IMR-90 (cell line): ENCODE measurements around the gene RNF181. TPM values are rescaled to one million over a fixed set of nuclear protein-coding genes. Genes with fewer than 3 reads are reported as not detected.

Source experiments
- ATAC-seq: fragments of 200-7000 bp; cut with Tn5 transposase; 2 replicates; pipeline ENCODE4 v1.9.1; 2020; ENCODE audit warnings: low read depth, mild to moderate bottlenecking, moderate library complexity
- BruUV-seq: library from RNA; stranded (reverse); fragments of 400-500 nt; replicated peaks from 2 replicates; lab custom pipeline; 2021; lab: Mats Ljungman, UMichigan
- CTCF ChIA-PET: fragments of 300-600 bp; formaldehyde crosslinking; extraction: SDS; loops from one replicate; lab custom pipeline; 2021; ENCODE audit warnings: antibody characterized with exemption; lab: Yijun Ruan, JAX
- POLR2A ChIA-PET: fragments of 300-600 bp; sonication (Branson Sonifier 250); formaldehyde crosslinking; loops from one replicate; lab custom pipeline; 2022; ENCODE audit warnings: antibody characterized with exemption; ENCODE audit not compliant: unreplicated experiment; lab: Charles Lee
- DNase-seq: peaks from one replicate; pipeline ENCODE4 v3.0.0; 2013
- H2AFZ ChIP-seq: replicated peaks from 2 replicates; pipeline ENCODE3; 2013; ENCODE audit warnings: low read length, mild to moderate bottlenecking; ENCODE audit not compliant: poor library complexity
- H2AK5ac ChIP-seq: 2 replicates; pipeline ENCODE4 v1.6.1; 2013; ENCODE audit warnings: low read depth, low read length, inconsistent platforms
- H2AK9ac ChIP-seq: replicated peaks from 2 replicates; pipeline ENCODE3; 2013; ENCODE audit warnings: mild to moderate bottlenecking, low read depth, low read length, moderate library complexity; ENCODE audit not compliant: poor library complexity
- H2BK120ac ChIP-seq: 2 replicates; pipeline ENCODE4 v1.6.1; 2013; ENCODE audit warnings: low read depth, low read length, inconsistent platforms
- H2BK15ac ChIP-seq: 3 replicates; pipeline ENCODE4 v1.6.1; 2013; ENCODE audit warnings: low read depth, low read length, inconsistent platforms
- H2BK20ac ChIP-seq: 2 replicates; pipeline ENCODE4 v1.6.1; 2013; ENCODE audit warnings: low read depth, mild to moderate bottlenecking, inconsistent platforms, low read length, moderate library complexity
- H2BK5ac ChIP-seq: 2 replicates; pipeline ENCODE4 v1.6.1; 2013; ENCODE audit warnings: mild to moderate bottlenecking, low read depth, low read length, inconsistent platforms; ENCODE audit not compliant: poor library complexity, severe bottlenecking
- H3K14ac ChIP-seq: replicated peaks from 2 replicates; pipeline ENCODE4 v1.6.1; 2013; ENCODE audit warnings: low read depth, low read length, inconsistent platforms
- H3K18ac ChIP-seq: 2 replicates; pipeline ENCODE4 v1.6.1; 2013; ENCODE audit warnings: low read depth, low read length, control low read depth
- H3K23ac ChIP-seq: 2 replicates; pipeline ENCODE4 v1.6.1; 2013; ENCODE audit warnings: low read depth, low read length, inconsistent platforms
- H3K27ac ChIP-seq: 2 replicates; pipeline ENCODE4 v1.5.1; 2013; ENCODE audit warnings: mild to moderate bottlenecking, control low read depth, low read length; ENCODE audit not compliant: insufficient read depth
- H3K27me3 ChIP-seq: 2 replicates; pipeline ENCODE4 v1.6.1; 2013; ENCODE audit warnings: low read length; ENCODE audit not compliant: control insufficient read depth, insufficient read depth
- H3K36me3 ChIP-seq: 2 replicates; pipeline ENCODE4 v1.6.1; 2013; ENCODE audit warnings: low read length, mixed read lengths; ENCODE audit not compliant: control insufficient read depth, insufficient read depth
- H3K4ac ChIP-seq: 2 replicates; pipeline ENCODE4 v1.6.1; 2013; ENCODE audit warnings: low read depth, low read length, inconsistent platforms
- H3K4me1 ChIP-seq: 2 replicates; pipeline ENCODE4 v1.6.1; 2013; ENCODE audit warnings: low read length, mixed read lengths; ENCODE audit not compliant: control insufficient read depth, insufficient read depth
- H3K4me2 ChIP-seq: 2 replicates; pipeline ENCODE4 v1.6.1; 2013; ENCODE audit warnings: low read depth, mild to moderate bottlenecking, control low read depth, low read length, moderate library complexity
- H3K4me3 ChIP-seq: 2 replicates; pipeline ENCODE4 v1.5.1; 2013; ENCODE audit warnings: low read depth, mild to moderate bottlenecking, control low read depth, low read length, moderate library complexity; ENCODE audit not compliant: insufficient read depth
- H3K56ac ChIP-seq: 2 replicates; pipeline ENCODE4 v1.6.1; 2013; ENCODE audit warnings: low read length, inconsistent platforms; ENCODE audit not compliant: insufficient read depth; ENCODE audit errors: extremely low read depth
- H3K79me1 ChIP-seq, 2 experiments: 2 replicates each; pipeline ENCODE4 v1.6.1; 2013; ENCODE audit warnings: low read length in 2 of 2, inconsistent platforms in 1 of 2, low read depth in 1 of 2
- H3K9ac ChIP-seq: 2 replicates; pipeline ENCODE4 v1.6.1; 2013; ENCODE audit warnings: low read depth, low read length, control low read depth
- H3K9me1 ChIP-seq: 2 replicates; pipeline ENCODE4 v1.6.1; 2013; ENCODE audit warnings: low read length, inconsistent platforms; ENCODE audit not compliant: insufficient read depth
- H3K9me3 ChIP-seq: 2 replicates; pipeline ENCODE4 v1.6.1; 2013; ENCODE audit warnings: low read length; ENCODE audit not compliant: control insufficient read depth, insufficient read depth
- H4K20me1 ChIP-seq: 2 replicates; pipeline ENCODE4 v1.6.1; 2013; ENCODE audit warnings: low read length, inconsistent platforms; ENCODE audit not compliant: insufficient read depth
- H4K5ac ChIP-seq: 2 replicates; pipeline ENCODE4 v1.6.1; 2013; ENCODE audit warnings: mild to moderate bottlenecking, low read depth, low read length, control low read depth
- H4K8ac ChIP-seq, 2 experiments: 2 replicates each; pipeline ENCODE4 v1.6.1; 2013; ENCODE audit warnings: low read depth in 2 of 2, low read length in 2 of 2, control low read depth in 1 of 2, inconsistent platforms in 1 of 2
- H4K91ac ChIP-seq: 2 replicates; pipeline ENCODE4 v1.6.1; 2013; ENCODE audit warnings: low read depth, low read length, inconsistent platforms; ENCODE audit not compliant: insufficient read depth
- BHLHE40 ChIP-seq: fragments of 150-350 bp; IDR thresholded peaks from 2 replicates; pipeline ENCODE4 v1.6.1; 2016; ENCODE audit warnings: mild to moderate bottlenecking, low read depth, low read length
- CEBPB ChIP-seq: IDR thresholded peaks from 2 replicates; pipeline ENCODE4 v1.6.1; 2012; ENCODE audit warnings: low read depth, low read length, improper control_type of control experiment
- CHD1 ChIP-seq: IDR thresholded peaks from 2 replicates; pipeline ENCODE4 v1.6.1; 2012; ENCODE audit warnings: low read depth, low read length, improper control_type of control experiment
- POLR2A ChIP-seq: IDR thresholded peaks from 2 replicates; pipeline ENCODE4 v1.6.1; 2012; ENCODE audit warnings: mild to moderate bottlenecking, low read depth, low read length
- WGBS, 2 experiments: methylation state at CpG; one replicate each; pipeline versions ENCODE4 v1.1.5 to v1.1.7; 2013; ENCODE audit warnings: missing lambda C conversion rate in 2 of 2; ENCODE audit not compliant: insufficient read length in 1 of 2; ENCODE audit errors: extremely low coverage in 2 of 2; 5-methylcytosine and 5-hydroxymethylcytosine counted together
- dilution Hi-C: fragments of 300-500 bp; cut with HindIII; formaldehyde crosslinking; loops from one replicate; pipeline ENCODE4 v1.14.3; 2018; ENCODE audit warnings: low sequenced_read_pairs; ENCODE audit not compliant: unreplicated experiment
- in situ Hi-C: fragments of 300-500 bp; cut with MboI; formaldehyde crosslinking; loops from 3 replicates; pipeline ENCODE4 v1.14.3; 2019; ENCODE audit warnings: low sequenced_read_pairs, inconsistent platforms, mixed read lengths
- intact Hi-C: fragments of 100-400 bp; cut with micrococcal nuclease; formaldehyde crosslinking; loops from 2 replicates; pipeline ENCODE4 v1.10.0; 2022
- polyA plus RNA-seq, 3 experiments: library from polyadenylated mRNA; depleted of rRNA; stranded (reverse); fragments of >200 nt; gene quantifications; 2 replicates each; pipeline ENCODE4 v1.2.3, GENCODE V29; 2012; ENCODE audit warnings: low replicate concordance in 1 of 3
- total RNA-seq: library from RNA; depleted of rRNA; stranded (reverse); fragments of >200 nt; gene quantifications from 2 replicates; pipeline ENCODE4 v1.2.3, GENCODE V29; 2012

Gene RNF181
- total and polyA plus RNA-seq, 2 of the 4 experiments (the other 2 are of a cell fraction) = 438 to 498 TPM

GRCh38 chr2:85605406-85606115 lies 10.0 kb downstream of the RNF181 start:
- in situ Hi-C loops (no loop called here), intact Hi-C loops (no loop called here), dilution Hi-C loops (no loop called here)
- H2AK9ac ChIP-seq = no peak overlapping the region
- peak overlapping the region; percentile 47; the same call in 1 of the 2 replicates for H3K4ac ChIP-seq
- no TSS peak for BruUV-seq
- peak overlapping the region; percentile 77 for H2BK5ac ChIP-seq
- no CpG with 5 or more reads among the region's 4 CpGs for WGBS, 2 experiments
- ATAC-seq (peak; percentile 38), DNase-seq (peak; percentile 94)
- H3K14ac ChIP-seq = no peak overlapping the region; the same call in 1 of the 2 replicates
- H3K27me3 ChIP-seq = no peaks in the 10 kb centered on the region
- no peak for TF ChIP-seq CHD1
- peak; percentile 39; the same call in 1 of the 2 replicates for TF ChIP-seq CEBPB
- no peak for TF ChIP-seq POLR2A
- no peak for TF ChIP-seq BHLHE40
- H3K9ac ChIP-seq = no peak overlapping the region; the same call in 1 of the 2 replicates
- H3K36me3 ChIP-seq = peaks cover 21% of the 10 kb centered on the region
- no peak overlapping the region for H3K56ac ChIP-seq
- peak overlapping the region; percentile 71 for H2AK5ac ChIP-seq
- no peak overlapping the region; the same call in 1 of the 2 replicates for H3K18ac ChIP-seq
- peak overlapping the region; percentile 90 for H3K27ac ChIP-seq
- H3K23ac ChIP-seq = peak overlapping the region; percentile 26; the same call in 1 of the 2 replicates
- ChIA-PET CTCF (interaction anchor here (1.5 kb wide), 1 partner anchor 32 kb away, joined by 3 read pairs; no protein-coding TSS in a partner anchor), POLR2A (interaction anchor here (0.5 to 2.3 kb wide), 3 partner anchors 10 to 38 kb away, joined by 3 to 14 read pairs (median 3); partner anchors contain the start of gene RNF181)
- H4K5ac ChIP-seq = 0 out of 2 replicates have a peak overlapping the region, but pooled peaks have one; percentile 35
- no peak overlapping the region for H2BK15ac ChIP-seq
- H3K9me1 ChIP-seq = peaks cover 33% of the 10 kb centered on the region
- peaks cover 11% of the 10 kb centered on the region; the same call in 1 of the 2 replicates for H4K20me1 ChIP-seq
- H2AFZ ChIP-seq = no peak overlapping the region
- peak overlapping the region in 1 of 2 experiments; percentile 20; a peak in 1 of 4 replicates for H4K8ac ChIP-seq
- peaks cover 25% of the 10 kb centered on the region for H3K4me1 ChIP-seq
- H4K91ac ChIP-seq = no peak overlapping the region
- peak overlapping the region; percentile 78 for H3K4me2 ChIP-seq
- H3K79me1 ChIP-seq = peaks cover 29 to 80% of the 10 kb centered on the region in 2 experiments
- no peak overlapping the region for H3K4me3 ChIP-seq
- H3K9me3 ChIP-seq = no peaks in the 10 kb centered on the region
- peak overlapping the region; percentile 41; the same call in 1 of the 2 replicates for H2BK120ac ChIP-seq
- peak overlapping the region; percentile 37; the same call in 1 of the 2 replicates for H2BK20ac ChIP-seq
